Right forelimb (tissue), 1 donor: Measurements from ENCODE around the gene MITF.

Experiments
- DNase-seq: peaks from one replicate; pipeline ENCODE4 v3.0.0-alpha.2; 2018

The MITF gene

GRCh38 chr3:69842351-69842750 lies 103.1 kb downstream of the MITF start:
- no peak for DNase-seq

GRCh38 chr3:69842789-69843188 lies 103.5 kb downstream of the MITF start:
- no peak for DNase-seq

- no peak for DNase-seq
Observed at GRCh38 chr3:69844706-69845105, 105.4 kb downstream of the MITF start.

GRCh38 chr3:69847303-69847702 lies 108.0 kb downstream of the MITF start:
- no peak for DNase-seq

GRCh38 chr3:69848113-69848512 lies 108.8 kb downstream of the MITF start:
- DNase-seq = no peak

GRCh38 chr3:69850849-69851248 lies 111.6 kb downstream of the MITF start:
- DNase-seq = no peak

- no peak for DNase-seq
Observed at GRCh38 chr3:69853027-69853426, 113.8 kb downstream of the MITF start.

- DNase-seq = no peak
Observed at GRCh38 chr3:69855436-69856162, 116.3 kb downstream of the MITF start.

- DNase-seq = no peak
Observed at GRCh38 chr3:69856965-69857705, 117.9 kb downstream of the MITF start.

GRCh38 chr3:69861556-69861955 lies 122.3 kb downstream of the MITF start:
- DNase-seq = no peak

GRCh38 chr3:69864141-69864540 lies 124.9 kb downstream of the MITF start:
- no peak for DNase-seq

- DNase-seq = no peak
Observed at GRCh38 chr3:69864766-69865165, 125.5 kb downstream of the MITF start.

GRCh38 chr3:69865925-69866679 lies 126.8 kb downstream of the MITF start:
- DNase-seq = no peak

- DNase-seq = no peak
Observed at GRCh38 chr3:69866988-69867720, 127.9 kb downstream of the MITF start.

GRCh38 chr3:69867941-69868505 lies 128.8 kb downstream of the MITF start:
- no peak for DNase-seq

GRCh38 chr3:69868841-69869420 lies 129.7 kb downstream of the MITF start:
- no peak for DNase-seq

- DNase-seq = no peak
Observed at GRCh38 chr3:69869643-69870042, 130.4 kb downstream of the MITF start.

- DNase-seq = no peak
Observed at GRCh38 chr3:69871251-69871650, 132.0 kb downstream of the MITF start.

GRCh38 chr3:69871868-69872267 lies 132.6 kb downstream of the MITF start:
- DNase-seq = no peak

GRCh38 chr3:69872783-69873378 lies 133.6 kb downstream of the MITF start:
- no peak for DNase-seq

GRCh38 chr3:69876073-69876472 lies 136.8 kb downstream of the MITF start:
- DNase-seq = no peak

- DNase-seq = no peak
Observed at GRCh38 chr3:69878254-69878653, 139.0 kb downstream of the MITF start.
